ENCODE results near the gene SNX30.

SNX30 gene

GRCh38 chr9:112754578-112754977 lies 4.0 kb downstream of the SNX30 start:
- no peak for TF ChIP-seq MYC (IDR thresholded peaks at IDR 0.05; ENCODE audit: low read depth, low read length)
- TF ChIP-seq POLR2A (IDR thresholded peaks at IDR 0.05; ENCODE audit: extremely low read depth, insufficient read length): no peak
- no peak for TF ChIP-seq MAX (IDR thresholded peaks at IDR 0.05; ENCODE audit: low read depth, low read length)
- no peak for TF ChIP-seq CTCF (IDR thresholded peaks at IDR 0.05; ENCODE audit: low read depth, low read length)
- peak; percentile 16 for DNase-seq (ENCODE audit: low read depth)
- H3K4me3 ChIP-seq (ENCODE audit: low read depth, low read length): no peak overlapping the region

DNA sequence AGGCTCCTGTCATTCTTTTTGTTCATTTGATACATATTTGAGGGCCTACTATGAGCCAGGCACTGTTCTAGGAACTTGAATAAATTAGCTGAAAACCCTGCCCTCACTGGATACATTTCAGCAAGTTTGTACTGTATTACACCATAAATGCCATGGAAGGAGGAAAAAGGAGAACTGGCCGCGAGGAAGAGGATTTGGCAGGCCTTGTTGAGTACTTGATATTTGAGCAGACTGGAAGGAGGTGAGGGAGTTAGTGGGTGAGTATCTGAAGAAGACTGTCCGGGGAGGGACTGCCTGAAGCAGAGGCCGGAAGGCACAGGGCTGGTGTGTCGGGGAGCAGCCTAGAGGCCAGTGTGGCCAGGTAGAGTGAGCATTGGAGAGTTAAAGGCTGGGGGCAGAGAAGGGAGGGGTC lies 4.5 kb downstream of the SNX30 start:
- peak; percentile 38 for DNase-seq (ENCODE audit: low read depth)
- TF ChIP-seq MYC (IDR thresholded peaks at IDR 0.05; ENCODE audit: low read depth, low read length) (no peak), MAX (IDR thresholded peaks at IDR 0.05; ENCODE audit: low read depth, low read length) (no peak), CTCF (IDR thresholded peaks at IDR 0.05; ENCODE audit: low read depth, low read length) (no peak), POLR2A (IDR thresholded peaks at IDR 0.05; ENCODE audit: extremely low read depth, insufficient read length) (no peak)
- H3K4me3 ChIP-seq (ENCODE audit: low read depth, low read length): no peak overlapping the region

GRCh38 chr9:112755675-112756074 lies 5.1 kb downstream of the SNX30 start:
- no peak for TF ChIP-seq CTCF (IDR thresholded peaks at IDR 0.05; ENCODE audit: low read depth, low read length)
- TF ChIP-seq POLR2A (IDR thresholded peaks at IDR 0.05; ENCODE audit: extremely low read depth, insufficient read length): no peak
- no peak for TF ChIP-seq MAX (IDR thresholded peaks at IDR 0.05; ENCODE audit: low read depth, low read length)
- no peak for TF ChIP-seq MYC (IDR thresholded peaks at IDR 0.05; ENCODE audit: low read depth, low read length)
- no peak overlapping the region for H3K4me3 ChIP-seq (ENCODE audit: low read depth, low read length)
- no peak for DNase-seq (ENCODE audit: low read depth)

DNA sequence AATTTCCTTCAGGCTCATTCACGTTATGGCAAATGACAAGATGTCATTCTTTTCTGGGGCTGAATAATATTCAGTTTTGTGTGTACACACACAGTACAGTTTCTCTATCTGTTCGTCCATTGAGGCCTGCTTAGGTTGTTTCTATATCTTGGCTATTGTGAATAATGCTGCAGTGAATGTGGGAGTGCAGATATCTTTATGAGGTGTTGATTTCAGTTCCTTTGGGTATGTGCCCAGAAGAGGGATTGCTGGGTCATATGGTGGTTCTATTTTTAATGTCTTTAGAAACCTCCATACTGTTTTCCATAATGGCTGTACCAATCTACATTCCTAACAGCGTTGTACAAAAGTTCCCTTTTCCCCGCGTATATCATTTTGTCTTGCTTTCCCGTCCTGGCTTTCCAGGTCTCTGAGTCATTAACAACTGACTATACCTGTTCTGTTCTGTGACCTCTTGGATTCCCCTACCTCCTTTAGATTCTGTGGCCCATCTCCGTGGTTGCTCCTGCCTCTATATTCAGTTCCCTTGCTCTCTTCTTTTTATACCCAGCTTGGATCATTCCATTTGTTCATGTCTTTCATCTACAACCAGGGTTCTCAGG lies 6.8 kb downstream of the SNX30 start:
- DNase-seq (ENCODE audit: low read depth): no peak
- H3K4me3 ChIP-seq (ENCODE audit: low read depth, low read length): no peak overlapping the region
- TF ChIP-seq MAX (IDR thresholded peaks at IDR 0.05; ENCODE audit: low read depth, low read length) (no peak), MYC (IDR thresholded peaks at IDR 0.05; ENCODE audit: low read depth, low read length) (no peak), POLR2A (IDR thresholded peaks at IDR 0.05; ENCODE audit: extremely low read depth, insufficient read length) (no peak), CTCF (IDR thresholded peaks at IDR 0.05; ENCODE audit: low read depth, low read length) (no peak)

- TF ChIP-seq MYC (IDR thresholded peaks at IDR 0.05; ENCODE audit: low read depth, low read length) (no peak), MAX (IDR thresholded peaks at IDR 0.05; ENCODE audit: low read depth, low read length) (no peak)
- DNase-seq (ENCODE audit: low read depth): no peak
- H3K4me3 ChIP-seq (ENCODE audit: low read depth, low read length): no peak overlapping the region
These were observed 7.4 kb downstream of the SNX30 start for GRCh38 chr9:112757940-112758339.

DNA sequence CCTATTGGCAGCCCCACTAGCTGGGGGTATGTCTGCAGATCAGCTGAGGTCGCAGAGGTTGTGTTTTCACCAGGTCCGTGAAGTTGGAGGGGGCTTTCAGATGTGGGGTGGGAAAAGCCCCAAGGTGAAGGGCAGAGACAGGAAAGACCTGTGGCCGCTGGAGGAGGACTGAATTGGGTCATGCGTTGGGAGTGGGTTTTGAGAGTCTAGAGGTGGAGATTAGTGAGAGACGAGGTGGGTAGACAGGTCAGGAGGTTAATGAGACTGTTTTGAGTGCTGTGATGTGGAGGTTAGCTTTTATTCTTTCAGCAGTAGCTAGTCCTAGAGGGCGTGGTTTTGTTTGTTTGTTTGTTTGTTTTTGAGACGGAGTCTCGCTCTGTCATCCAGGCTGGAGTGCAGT lies 10.3 kb downstream of the SNX30 start:
- TF ChIP-seq POLR2A (IDR thresholded peaks at IDR 0.05; ENCODE audit: extremely low read depth, insufficient read length) (no peak), MAX (IDR thresholded peaks at IDR 0.05; ENCODE audit: low read depth, low read length) (no peak), CTCF (IDR thresholded peaks at IDR 0.05; ENCODE audit: low read depth, low read length) (no peak)
- H3K4me3 ChIP-seq (ENCODE audit: low read depth, low read length): no peak overlapping the region
- DNase-seq (ENCODE audit: low read depth): no peak

Data from NB4 (cell line).